ENCODE data around the gene NFIA.

NFIA gene

GRCh38 chr1:61477301-61477700 lies 394.9 kb downstream of the NFIA start:
- Histone ChIP-seq H3K27me3 (ENCODE audit: insufficient read depth, low read length) (no peaks in the 10 kb centered on the region), H3K4me1 (ENCODE audit: insufficient read depth, low read length) (no peaks in the 10 kb centered on the region), H2AFZ (ENCODE audit: low read depth, low read length) (no peak overlapping the region), H3K9me3 (ENCODE audit: low read length) (no peaks in the 10 kb centered on the region), H3K4me3 (ENCODE audit: low read length) (no peak overlapping the region), H3K36me3 (ENCODE audit: insufficient read depth, low read length) (no peaks in the 10 kb centered on the region)

DNA sequence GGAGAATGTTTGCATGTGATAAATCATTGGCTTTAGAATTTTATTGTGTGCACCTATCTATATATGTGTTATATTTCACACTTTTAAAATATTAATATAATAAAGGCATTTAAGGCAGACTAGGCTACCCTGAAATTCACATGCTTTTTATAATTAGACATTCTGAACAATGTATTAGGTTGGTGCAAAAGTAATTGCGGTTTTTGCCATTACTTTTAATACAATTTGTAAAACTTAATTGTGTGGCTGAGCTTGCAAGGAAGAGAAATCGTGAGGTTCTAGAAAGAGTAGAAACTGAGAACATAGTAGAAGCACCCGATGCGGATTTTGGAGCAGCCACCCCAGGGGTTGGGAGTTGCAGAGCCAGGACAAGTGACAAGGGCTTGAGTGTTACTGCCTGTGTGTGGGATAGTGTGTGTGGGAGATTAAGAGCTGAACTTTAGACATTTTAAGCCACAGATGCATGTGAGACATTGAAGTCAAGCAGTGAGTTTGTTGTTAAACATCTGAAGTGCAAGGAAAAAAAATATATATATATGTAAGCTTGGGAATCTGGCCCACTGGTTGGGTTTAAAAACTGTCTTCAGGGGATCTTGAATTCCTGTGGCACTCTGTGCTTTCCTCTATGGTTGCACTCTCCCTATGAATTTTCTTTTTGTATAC lies 398.0 kb downstream of the NFIA start:
- Histone ChIP-seq H2AFZ (ENCODE audit: low read depth, low read length) (no peak overlapping the region), H3K9me3 (ENCODE audit: low read length) (no peaks in the 10 kb centered on the region), H3K36me3 (ENCODE audit: insufficient read depth, low read length) (no peaks in the 10 kb centered on the region), H3K4me3 (ENCODE audit: low read length) (no peak overlapping the region), H3K27me3 (ENCODE audit: insufficient read depth, low read length) (no peaks in the 10 kb centered on the region), H3K4me1 (ENCODE audit: insufficient read depth, low read length) (no peaks in the 10 kb centered on the region)

GRCh38 chr1:61481315-61481715 lies 399.0 kb downstream of the NFIA start:
- H3K4me1 ChIP-seq (ENCODE audit: insufficient read depth, low read length) = no peaks in the 10 kb centered on the region
- no peaks in the 10 kb centered on the region for H3K27me3 ChIP-seq (ENCODE audit: insufficient read depth, low read length)
- no peak overlapping the region for H3K4me3 ChIP-seq (ENCODE audit: low read length)
- H2AFZ ChIP-seq (ENCODE audit: low read depth, low read length) = no peak overlapping the region
- no peaks in the 10 kb centered on the region for H3K36me3 ChIP-seq (ENCODE audit: insufficient read depth, low read length)
- no peaks in the 10 kb centered on the region for H3K9me3 ChIP-seq (ENCODE audit: low read length)

- no peaks in the 10 kb centered on the region for H3K9me3 ChIP-seq (ENCODE audit: low read length)
- H3K4me3 ChIP-seq (ENCODE audit: low read length) = no peak overlapping the region
- no peaks in the 10 kb centered on the region for H3K27me3 ChIP-seq (ENCODE audit: insufficient read depth, low read length)
- no peaks in the 10 kb centered on the region for H3K36me3 ChIP-seq (ENCODE audit: insufficient read depth, low read length)
- no peak overlapping the region for H2AFZ ChIP-seq (ENCODE audit: low read depth, low read length)
- H3K4me1 ChIP-seq (ENCODE audit: insufficient read depth, low read length) = no peaks in the 10 kb centered on the region
These were observed 399.9 kb downstream of the NFIA start for GRCh38 chr1:61482170-61482734.

- Histone ChIP-seq H3K4me3 (ENCODE audit: low read length) (no peak overlapping the region), H3K36me3 (ENCODE audit: insufficient read depth, low read length) (no peaks in the 10 kb centered on the region), H3K4me1 (ENCODE audit: insufficient read depth, low read length) (no peaks in the 10 kb centered on the region), H3K9me3 (ENCODE audit: low read length) (no peaks in the 10 kb centered on the region), H3K27me3 (ENCODE audit: insufficient read depth, low read length) (no peaks in the 10 kb centered on the region), H2AFZ (ENCODE audit: low read depth, low read length) (no peak overlapping the region)
These were observed 404.6 kb downstream of the NFIA start for GRCh38 chr1:61486783-61487536.

- H3K9me3 ChIP-seq (ENCODE audit: low read length) = no peaks in the 10 kb centered on the region
- no peaks in the 10 kb centered on the region for H3K36me3 ChIP-seq (ENCODE audit: insufficient read depth, low read length)
- no peak overlapping the region for H2AFZ ChIP-seq (ENCODE audit: low read depth, low read length)
These were observed 405.4 kb downstream of the NFIA start for GRCh38 chr1:61487801-61488200.

DNA sequence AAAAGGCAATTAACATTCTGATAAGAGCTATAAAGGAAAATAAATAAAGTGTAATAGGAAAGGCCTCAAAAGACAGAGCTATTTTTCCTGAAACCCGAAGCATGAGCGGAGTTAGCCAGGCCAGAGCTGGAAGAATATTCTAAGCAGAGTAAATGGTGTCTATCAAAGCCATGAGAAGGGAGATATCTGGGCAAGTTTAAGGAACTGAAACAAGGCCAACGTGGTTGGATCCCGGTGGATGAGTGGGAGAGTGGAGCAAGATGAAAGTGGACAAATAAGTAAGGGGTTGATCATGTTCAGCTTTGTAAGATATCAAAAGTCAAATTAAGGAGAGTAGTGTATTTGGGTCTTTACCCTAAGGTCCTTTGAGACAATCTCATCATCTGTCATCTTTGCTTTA lies 408.6 kb downstream of the NFIA start:
- Histone ChIP-seq H3K9me3 (ENCODE audit: low read length) (no peaks in the 10 kb centered on the region), H2AFZ (ENCODE audit: low read depth, low read length) (no peak overlapping the region), H3K27me3 (ENCODE audit: insufficient read depth, low read length) (no peaks in the 10 kb centered on the region), H3K4me1 (ENCODE audit: insufficient read depth, low read length) (no peaks in the 10 kb centered on the region), H3K4me3 (ENCODE audit: low read length) (no peak overlapping the region), H3K36me3 (ENCODE audit: insufficient read depth, low read length) (no peaks in the 10 kb centered on the region)

More at GRCh38 chr1:61487801-61488200, 405.4 kb downstream of the NFIA start:
- Histone ChIP-seq H3K27me3 (ENCODE audit: insufficient read depth, low read length) (no peaks in the 10 kb centered on the region), H3K4me1 (ENCODE audit: insufficient read depth, low read length) (no peaks in the 10 kb centered on the region), H3K4me3 (ENCODE audit: low read length) (no peak overlapping the region)

DNA sequence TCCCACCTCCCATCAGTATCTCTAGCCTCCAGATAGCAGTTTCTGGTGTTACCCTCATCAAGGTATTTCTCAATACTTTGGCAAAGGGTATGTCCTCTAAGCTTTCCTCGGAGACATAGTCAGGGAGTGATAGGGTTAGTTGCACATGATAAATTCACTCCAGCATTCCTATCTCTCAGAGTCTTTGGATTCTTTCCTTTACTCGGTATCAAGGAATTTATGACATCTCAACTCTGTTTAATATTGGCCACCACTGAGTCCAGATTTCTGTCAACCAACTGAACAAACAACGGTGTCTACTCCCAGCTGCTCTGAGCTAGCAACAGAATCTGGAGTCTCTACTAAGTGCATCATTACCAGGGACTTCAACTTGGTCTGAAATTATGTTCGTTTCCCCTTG lies 409.1 kb downstream of the NFIA start:
- H3K9me3 ChIP-seq (ENCODE audit: low read length) = no peaks in the 10 kb centered on the region
- H3K36me3 ChIP-seq (ENCODE audit: insufficient read depth, low read length) = no peaks in the 10 kb centered on the region
- H3K4me3 ChIP-seq (ENCODE audit: low read length) = no peak overlapping the region
- no peaks in the 10 kb centered on the region for H3K4me1 ChIP-seq (ENCODE audit: insufficient read depth, low read length)
- no peak overlapping the region for H2AFZ ChIP-seq (ENCODE audit: low read depth, low read length)
- no peaks in the 10 kb centered on the region for H3K27me3 ChIP-seq (ENCODE audit: insufficient read depth, low read length)

GRCh38 chr1:61494000-61494399 lies 411.6 kb downstream of the NFIA start:
- H2AFZ ChIP-seq (ENCODE audit: low read depth, low read length) = no peak overlapping the region
- H3K4me1 ChIP-seq (ENCODE audit: insufficient read depth, low read length) = no peaks in the 10 kb centered on the region
- H3K9me3 ChIP-seq (ENCODE audit: low read length) = no peaks in the 10 kb centered on the region
- H3K36me3 ChIP-seq (ENCODE audit: insufficient read depth, low read length) = no peaks in the 10 kb centered on the region
- no peaks in the 10 kb centered on the region for H3K27me3 ChIP-seq (ENCODE audit: insufficient read depth, low read length)
- H3K4me3 ChIP-seq (ENCODE audit: low read length) = no peak overlapping the region

GRCh38 chr1:61496501-61496900 lies 414.1 kb downstream of the NFIA start:
- H2AFZ ChIP-seq (ENCODE audit: low read depth, low read length) = no peak overlapping the region
- no peak overlapping the region for H3K4me3 ChIP-seq (ENCODE audit: low read length)
- no peaks in the 10 kb centered on the region for H3K27me3 ChIP-seq (ENCODE audit: insufficient read depth, low read length)
- no peaks in the 10 kb centered on the region for H3K9me3 ChIP-seq (ENCODE audit: low read length)
- H3K36me3 ChIP-seq (ENCODE audit: insufficient read depth, low read length) = no peaks in the 10 kb centered on the region
- H3K4me1 ChIP-seq (ENCODE audit: insufficient read depth, low read length) = no peaks in the 10 kb centered on the region

DNA sequence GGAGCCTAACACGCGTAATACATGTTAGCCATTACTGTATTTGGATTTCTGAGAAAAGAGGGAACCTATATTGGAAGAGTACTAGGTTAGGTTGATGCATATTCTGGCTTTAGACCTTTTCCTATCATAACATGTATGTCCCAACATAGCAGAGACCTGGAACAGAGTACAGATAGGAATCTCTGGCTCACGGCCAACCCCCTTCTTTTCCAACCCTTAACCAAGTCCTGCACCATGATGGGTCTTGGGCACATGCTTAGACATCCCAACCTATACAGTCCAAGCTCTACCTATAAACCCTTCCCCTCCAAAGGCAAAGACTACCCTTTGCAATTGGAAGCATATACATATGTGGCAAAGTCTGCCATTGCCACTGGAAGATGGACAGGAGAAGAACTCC lies 414.7 kb downstream of the NFIA start:
- Histone ChIP-seq H3K27me3 (ENCODE audit: insufficient read depth, low read length) (no peaks in the 10 kb centered on the region), H3K9me3 (ENCODE audit: low read length) (no peaks in the 10 kb centered on the region), H3K36me3 (ENCODE audit: insufficient read depth, low read length) (no peaks in the 10 kb centered on the region), H3K4me1 (ENCODE audit: insufficient read depth, low read length) (no peaks in the 10 kb centered on the region), H3K4me3 (ENCODE audit: low read length) (no peak overlapping the region), H2AFZ (ENCODE audit: low read depth, low read length) (no peak overlapping the region)

DNA sequence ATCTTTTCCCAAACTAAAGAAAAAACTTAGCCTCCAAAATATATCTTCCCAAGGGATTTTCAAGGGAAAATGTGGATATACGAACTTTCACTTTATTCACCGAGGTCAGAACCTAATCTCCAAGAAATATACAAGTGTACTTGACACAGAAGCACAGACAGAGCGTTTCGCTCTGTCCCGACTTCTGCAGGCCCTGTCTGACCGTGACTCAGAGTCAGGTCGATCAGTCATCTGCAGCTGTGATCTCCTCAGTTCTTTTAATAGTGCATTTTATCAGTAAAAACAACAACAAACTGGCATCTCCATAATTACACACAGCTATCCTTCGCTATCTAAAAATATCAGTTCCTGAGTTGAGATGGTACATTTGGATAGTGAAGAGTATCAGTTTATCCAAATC lies 416.0 kb downstream of the NFIA start:
- no peak overlapping the region for H2AFZ ChIP-seq (ENCODE audit: low read depth, low read length)
- no peak overlapping the region for H3K4me3 ChIP-seq (ENCODE audit: low read length)
- no peaks in the 10 kb centered on the region for H3K36me3 ChIP-seq (ENCODE audit: insufficient read depth, low read length)
- no peaks in the 10 kb centered on the region for H3K4me1 ChIP-seq (ENCODE audit: insufficient read depth, low read length)
- H3K9me3 ChIP-seq (ENCODE audit: low read length) = no peaks in the 10 kb centered on the region
- no peaks in the 10 kb centered on the region for H3K27me3 ChIP-seq (ENCODE audit: insufficient read depth, low read length)

DNA sequence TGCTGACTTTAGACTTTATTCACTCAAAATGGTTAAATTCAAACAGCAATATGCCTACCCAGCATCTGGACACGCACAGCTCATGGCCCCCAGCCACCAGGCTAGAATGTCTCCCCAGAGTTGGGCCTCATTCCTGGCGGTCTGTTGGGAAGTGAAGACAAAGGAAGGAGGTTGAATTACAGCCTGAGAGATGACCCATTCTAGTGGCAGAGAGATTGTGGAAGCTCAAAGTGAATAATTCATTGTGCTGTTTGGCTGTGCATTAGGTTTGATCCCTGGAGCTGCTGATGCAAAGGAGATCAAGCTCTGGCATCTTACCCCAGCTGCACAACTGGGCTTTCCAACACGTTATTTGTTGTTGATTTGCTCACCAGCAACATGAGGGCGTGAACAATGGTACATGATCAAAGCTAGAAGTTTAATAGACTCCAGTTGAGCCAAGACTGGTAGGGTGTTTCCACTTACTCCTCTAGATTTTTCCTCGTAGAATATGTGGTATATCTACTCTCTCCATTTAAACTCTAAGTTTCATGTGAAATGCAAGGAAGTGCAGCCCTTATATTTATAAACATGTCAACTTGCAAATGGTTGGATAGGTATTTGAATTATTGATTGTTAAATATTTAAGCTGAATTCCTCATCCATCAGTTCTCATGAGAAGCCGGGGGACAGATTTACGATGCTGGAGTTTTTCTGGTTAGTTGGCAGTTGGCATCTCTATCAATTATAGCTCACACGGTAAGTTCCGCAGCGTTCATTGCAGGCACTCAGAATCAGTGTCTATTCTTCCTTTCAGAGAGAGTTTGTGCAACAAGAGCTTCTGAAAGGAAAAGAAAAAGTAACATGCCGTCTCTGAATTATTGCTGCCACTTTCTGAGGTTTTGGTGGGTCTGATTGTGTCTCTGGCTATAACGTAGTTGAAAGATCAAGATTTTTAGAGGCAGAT lies 419.9 kb downstream of the NFIA start:
- Histone ChIP-seq H3K4me3 (ENCODE audit: low read length) (no peak overlapping the region), H3K4me1 (ENCODE audit: insufficient read depth, low read length) (no peaks in the 10 kb centered on the region), H3K36me3 (ENCODE audit: insufficient read depth, low read length) (no peaks in the 10 kb centered on the region), H2AFZ (ENCODE audit: low read depth, low read length) (no peak overlapping the region), H3K27me3 (ENCODE audit: insufficient read depth, low read length) (no peaks in the 10 kb centered on the region), H3K9me3 (ENCODE audit: low read length) (no peaks in the 10 kb centered on the region)
